NCI-H69 (cell line): ENCODE measurements around the gene HSD11B2.

Experiments
- DNase-seq: peaks from one replicate; lab custom pipeline; 2025; lab: John Stamatoyannopoulos, UW

Gene HSD11B2

GRCh38 chr16:67396159-67397035, 34.5 kb upstream of the HSD11B2 start:
- peak; percentile 97 for DNase-seq

GRCh38 chr16:67397036-67397801, 33.7 kb upstream of the HSD11B2 start:
- no peak for DNase-seq

- peak; percentile 9 for DNase-seq
These were observed 32.9 kb upstream of the HSD11B2 start for GRCh38 chr16:67397812-67398545.

GRCh38 chr16:67398546-67399217, 32.2 kb upstream of the HSD11B2 start:
- DNase-seq: no peak

GRCh38 chr16:67399218-67399733, 31.6 kb upstream of the HSD11B2 start:
- peak; percentile 39 for DNase-seq

GRCh38 chr16:67399749-67400704, 30.9 kb upstream of the HSD11B2 start:
- DNase-seq: peak; percentile 92

GRCh38 chr16:67400901-67401300, 30.0 kb upstream of the HSD11B2 start:
- no peak for DNase-seq

- DNase-seq: no peak
These were observed 26.9 kb upstream of the HSD11B2 start for GRCh38 chr16:67403976-67404555.

GRCh38 chr16:67404740-67405226, 26.1 kb upstream of the HSD11B2 start:
- no peak for DNase-seq

- no peak for DNase-seq
These were observed 25.6 kb upstream of the HSD11B2 start for GRCh38 chr16:67405336-67405735.

- DNase-seq: no peak
These were observed 24.6 kb upstream of the HSD11B2 start for GRCh38 chr16:67406111-67406971.

- DNase-seq: no peak
These were observed 23.6 kb upstream of the HSD11B2 start for GRCh38 chr16:67407176-67407787.

- no peak for DNase-seq
These were observed 23.0 kb upstream of the HSD11B2 start for GRCh38 chr16:67407788-67408452.

- DNase-seq: no peak
These were observed 21.3 kb upstream of the HSD11B2 start for GRCh38 chr16:67409631-67410030.

- DNase-seq: no peak
These were observed 19.6 kb upstream of the HSD11B2 start for GRCh38 chr16:67411339-67411738.

GRCh38 chr16:67412294-67412693, 18.6 kb upstream of the HSD11B2 start:
- DNase-seq: no peak

- DNase-seq: no peak
These were observed 16.7 kb upstream of the HSD11B2 start for GRCh38 chr16:67413978-67414911.
